ENCODE measurements around the gene EVC.

- TF ChIP-seq TARDBP (IDR thresholded peaks at IDR 0.05) (no peak), ZNF384 (IDR thresholded peaks at IDR 0.05) (no peak), ARNT (IDR thresholded peaks at IDR 0.05) (no peak), SUZ12 (IDR thresholded peaks at IDR 0.05) (no peak), LEF1 (IDR thresholded peaks at IDR 0.05; ENCODE audit: borderline replicate concordance) (no peak), FOXK2 (IDR thresholded peaks at IDR 0.05) (no peak)
Observed at GRCh38 chr4:5772528-5773270, 61.7 kb downstream of the EVC start.
